Stimulated activated CD4-positive, alpha-beta T cell treated with anti-CD3 and anti-CD28 coated beads, Interleukin-15, amount 100 ng/mL, for 48 hours (primary cell): ENCODE results near the gene NRIP3.

Source experiments
- DNase-seq, 2 donors: peaks; one replicate each; pipeline ENCODE4 v3.0.0-alpha.2; 2020; ENCODE audit warnings: low read depth in 2 of 2

The NRIP3 gene

GRCh38 chr11:9003573-9004182 is at the start of gene NRIP3:
NRIP3 (minus strand) TSS chr11:9004001; CDS start chr11:9003935, 66 bp downstream.
- DNase-seq, result peak in 1 of 2 donors; percentile 57

- no peak for DNase-seq
Measured at GRCh38 chr11:9052316-9052715, 48.5 kb upstream of the NRIP3 start.

GRCh38 chr11:9049959-9050358 is 46.2 kb upstream of the NRIP3 start:
- no peak for DNase-seq

- no peak for DNase-seq
Measured at GRCh38 chr11:9047964-9048523, 44.2 kb upstream of the NRIP3 start.

GRCh38 chr11:9046481-9046880 is 42.7 kb upstream of the NRIP3 start:
- no peak for DNase-seq

- DNase-seq, result no peak
Measured at GRCh38 chr11:9042488-9042887, 38.7 kb upstream of the NRIP3 start.

GRCh38 chr11:9041747-9042146 is 37.9 kb upstream of the NRIP3 start:
- DNase-seq, result no peak

GRCh38 chr11:9040410-9040809 is 36.6 kb upstream of the NRIP3 start:
- DNase-seq, result no peak

- DNase-seq, result no peak
Measured at GRCh38 chr11:9039863-9040262, 36.1 kb upstream of the NRIP3 start.

GRCh38 chr11:9039198-9039597 is 35.4 kb upstream of the NRIP3 start:
- no peak for DNase-seq

GRCh38 chr11:9038541-9038940 is 34.7 kb upstream of the NRIP3 start:
- DNase-seq, result no peak

GRCh38 chr11:9037963-9038362 is 34.2 kb upstream of the NRIP3 start:
- DNase-seq, result no peak

- no peak for DNase-seq
Measured at GRCh38 chr11:9037046-9037780, 33.4 kb upstream of the NRIP3 start.

- no peak for DNase-seq
Measured at GRCh38 chr11:9030601-9031000, 26.8 kb upstream of the NRIP3 start.

GRCh38 chr11:9029422-9029821 is 25.6 kb upstream of the NRIP3 start:
- DNase-seq, result no peak

- DNase-seq, result no peak
Measured at GRCh38 chr11:9028581-9028980, 24.8 kb upstream of the NRIP3 start.

GRCh38 chr11:9025101-9025850 is 21.5 kb upstream of the NRIP3 start:
- no peak for DNase-seq

- no peak for DNase-seq
Measured at GRCh38 chr11:9022961-9023680, 19.3 kb upstream of the NRIP3 start.

- DNase-seq, result no peak
Measured at GRCh38 chr11:9020916-9021315, 17.1 kb upstream of the NRIP3 start.

GRCh38 chr11:9019861-9020260 is 16.1 kb upstream of the NRIP3 start:
- DNase-seq, result no peak

GRCh38 chr11:9017773-9018172 is 14.0 kb upstream of the NRIP3 start:
- DNase-seq, result no peak
